ENCODE results near the gene APBA1. TPM values are rescaled to one million over a fixed set of nuclear protein-coding genes. Genes with fewer than 3 reads are reported as not detected.

Gene APBA1
- total and polyA plus RNA-seq, 4 donors = 0.95 to 8.1 (median 2.8) TPM

DNA sequence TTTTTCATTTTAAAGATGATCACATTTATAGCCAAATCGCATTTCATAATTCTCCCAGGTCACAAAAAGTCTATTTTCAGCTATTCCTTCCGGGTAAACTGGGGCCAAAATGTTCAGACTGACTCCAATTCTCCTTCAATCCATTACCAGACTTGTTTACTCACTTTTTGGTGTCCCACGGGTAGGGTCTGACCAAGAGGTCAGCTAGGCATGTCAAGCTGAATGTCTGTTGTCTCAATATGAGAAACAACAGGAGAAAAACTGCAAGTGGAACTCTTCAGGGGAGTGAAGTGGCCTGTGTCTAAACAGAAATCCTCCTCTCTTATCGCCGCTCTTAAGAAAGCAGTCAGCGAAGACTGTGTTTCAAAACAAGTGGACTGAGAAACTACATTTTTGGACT is 171.3 kb downstream of the APBA1 start:
- Histone ChIP-seq H3K27me3 (ENCODE audit: control insufficient read depth in 3 of 3, insufficient read depth in 3 of 3, low read length in 2 of 3) (no peaks in the 10 kb centered on the region), H3K27ac (ENCODE audit: low read depth in 1 of 2, low read length in 1 of 2) (no peak overlapping the region), H3K4me3 (no peak overlapping the region), H3K9me3 (ENCODE audit: control insufficient read depth in 4 of 4, insufficient read depth in 3 of 4, low read length in 3 of 4) (no peaks in the 10 kb centered on the region), H3K36me3 (ENCODE audit: control insufficient read depth in 4 of 4, insufficient read depth in 4 of 4, low read length in 4 of 4) (no peaks in the 10 kb centered on the region), H3K9ac (ENCODE audit: insufficient read depth in 1 of 2, low read length in 2 of 2) (no peak overlapping the region), H3K4me1 (ENCODE audit: control insufficient read depth in 5 of 5, insufficient read depth in 5 of 5, low read length in 5 of 5) (peaks cover 0 to 3% (median 0%) of the 10 kb centered on the region in 5 donors)
- no peak for ATAC-seq (ENCODE audit: insufficient read depth, low FRiP score)
- no peak for DNase-seq
- TF ChIP-seq, protein P1, sequence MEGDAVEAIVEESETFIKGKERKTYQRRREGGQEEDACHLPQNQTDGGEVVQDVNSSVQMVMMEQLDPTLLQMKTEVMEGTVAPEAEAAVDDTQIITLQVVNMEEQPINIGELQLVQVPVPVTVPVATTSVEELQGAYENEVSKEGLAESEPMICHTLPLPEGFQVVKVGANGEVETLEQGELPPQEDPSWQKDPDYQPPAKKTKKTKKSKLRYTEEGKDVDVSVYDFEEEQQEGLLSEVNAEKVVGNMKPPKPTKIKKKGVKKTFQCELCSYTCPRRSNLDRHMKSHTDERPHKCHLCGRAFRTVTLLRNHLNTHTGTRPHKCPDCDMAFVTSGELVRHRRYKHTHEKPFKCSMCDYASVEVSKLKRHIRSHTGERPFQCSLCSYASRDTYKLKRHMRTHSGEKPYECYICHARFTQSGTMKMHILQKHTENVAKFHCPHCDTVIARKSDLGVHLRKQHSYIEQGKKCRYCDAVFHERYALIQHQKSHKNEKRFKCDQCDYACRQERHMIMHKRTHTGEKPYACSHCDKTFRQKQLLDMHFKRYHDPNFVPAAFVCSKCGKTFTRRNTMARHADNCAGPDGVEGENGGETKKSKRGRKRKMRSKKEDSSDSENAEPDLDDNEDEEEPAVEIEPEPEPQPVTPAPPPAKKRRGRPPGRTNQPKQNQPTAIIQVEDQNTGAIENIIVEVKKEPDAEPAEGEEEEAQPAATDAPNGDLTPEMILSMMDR (IDR thresholded peaks at IDR 0.05; ENCODE audit: control extremely low read depth, extremely low read depth) = no peak
- WGBS, 2 donors = 64 to 88% methylated on average over 6 of the region's 6 CpGs

DNA sequence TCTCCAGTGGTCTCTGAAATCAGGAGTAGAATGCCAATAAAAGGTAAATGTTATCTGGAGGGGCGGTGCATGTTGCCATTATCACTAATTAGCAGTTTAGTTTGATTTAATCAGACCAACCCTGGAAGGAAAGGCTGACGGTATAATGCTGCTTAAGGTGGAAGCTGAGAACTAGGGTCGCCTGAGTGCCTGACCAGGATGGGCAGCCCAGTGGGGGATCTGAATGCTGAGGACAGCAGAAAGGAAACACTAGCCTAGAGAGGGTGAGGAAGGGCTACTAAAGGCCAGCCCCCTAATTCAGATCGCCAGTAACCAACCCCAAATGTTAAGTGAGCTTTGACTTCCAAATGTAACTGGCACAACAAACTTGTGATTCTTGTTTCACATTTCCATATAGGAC is 172.2 kb downstream of the APBA1 start:
- WGBS, 2 donors = 76 to 83% methylated on average over 4 of the region's 4 CpGs
- Histone ChIP-seq H3K4me3 (no peak overlapping the region), H3K36me3 (ENCODE audit: control insufficient read depth in 4 of 4, insufficient read depth in 4 of 4, low read length in 4 of 4) (no peaks in the 10 kb centered on the region), H3K27me3 (ENCODE audit: control insufficient read depth in 3 of 3, insufficient read depth in 3 of 3, low read length in 2 of 3) (no peaks in the 10 kb centered on the region), H3K9ac (ENCODE audit: insufficient read depth in 1 of 2, low read length in 2 of 2) (no peak overlapping the region), H3K9me3 (ENCODE audit: control insufficient read depth in 4 of 4, insufficient read depth in 3 of 4, low read length in 3 of 4) (no peaks in the 10 kb centered on the region), H3K4me1 (ENCODE audit: control insufficient read depth in 5 of 5, insufficient read depth in 5 of 5, low read length in 5 of 5) (peaks cover 0 to 3% (median 0%) of the 10 kb centered on the region in 5 donors), H3K27ac (ENCODE audit: low read depth in 1 of 2, low read length in 1 of 2) (no peak overlapping the region)
- DNase-seq (no peak), ATAC-seq (ENCODE audit: insufficient read depth, low FRiP score) (no peak)
- TF ChIP-seq, protein P1 (IDR thresholded peaks at IDR 0.05; ENCODE audit: control extremely low read depth, extremely low read depth) = no peak

DNA sequence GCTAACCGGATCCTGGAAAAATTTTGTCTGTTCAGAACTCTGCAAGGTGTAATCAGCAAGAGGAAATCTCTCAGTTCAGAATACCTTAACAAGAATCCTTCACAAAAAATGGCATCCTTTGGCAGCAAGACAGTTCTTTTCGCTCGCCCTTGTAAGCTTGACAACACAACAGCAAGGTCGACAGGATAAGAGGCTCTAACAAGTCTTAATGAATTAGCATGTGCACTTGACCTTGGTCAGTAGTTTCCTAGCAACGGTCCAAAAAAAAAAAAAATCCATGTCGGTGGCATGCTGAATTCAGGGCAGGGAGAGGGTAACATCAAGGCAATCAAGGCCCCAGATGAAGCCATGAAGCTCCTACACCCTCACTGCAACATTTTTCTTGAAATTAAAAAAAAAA is 172.8 kb downstream of the APBA1 start:
- Histone ChIP-seq H3K9me3 (ENCODE audit: control insufficient read depth in 4 of 4, insufficient read depth in 3 of 4, low read length in 3 of 4) (no peaks in the 10 kb centered on the region), H3K36me3 (ENCODE audit: control insufficient read depth in 4 of 4, insufficient read depth in 4 of 4, low read length in 4 of 4) (no peaks in the 10 kb centered on the region), H3K27me3 (ENCODE audit: control insufficient read depth in 3 of 3, insufficient read depth in 3 of 3, low read length in 2 of 3) (no peaks in the 10 kb centered on the region), H3K4me1 (ENCODE audit: control insufficient read depth in 5 of 5, insufficient read depth in 5 of 5, low read length in 5 of 5) (peaks cover 0 to 3% (median 0%) of the 10 kb centered on the region in 5 donors), H3K27ac (ENCODE audit: low read depth in 1 of 2, low read length in 1 of 2) (no peak overlapping the region), H3K9ac (ENCODE audit: insufficient read depth in 1 of 2, low read length in 2 of 2) (no peak overlapping the region), H3K4me3 (no peak overlapping the region)
- TF ChIP-seq, protein P1 (IDR thresholded peaks at IDR 0.05; ENCODE audit: control extremely low read depth, extremely low read depth) = no peak
- no peak for ATAC-seq (ENCODE audit: insufficient read depth, low FRiP score)
- no peak for DNase-seq
- 52 to 76% methylated on average over 6 of the region's 6 CpGs for WGBS, 2 donors

DNA sequence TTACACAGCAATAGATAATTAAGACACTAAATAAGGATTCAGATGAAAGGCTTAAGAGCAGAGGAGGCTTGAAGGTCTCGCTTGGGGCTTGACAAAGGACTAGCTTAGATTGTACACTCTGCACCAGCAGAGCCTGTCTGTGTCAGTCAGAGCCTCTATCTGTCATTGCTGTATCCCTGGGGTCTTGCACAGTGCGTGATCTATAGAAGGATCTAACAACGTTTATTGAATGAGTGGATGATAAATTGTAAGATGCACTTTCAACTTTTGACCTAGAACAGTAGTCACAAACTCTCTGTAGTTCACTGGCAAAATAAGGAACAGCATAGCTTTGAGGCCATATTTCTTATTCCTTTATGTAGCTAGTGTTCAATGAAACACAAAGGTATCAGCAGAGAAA is 173.7 kb downstream of the APBA1 start:
- H3K9ac ChIP-seq (ENCODE audit: insufficient read depth in 1 of 2, low read length in 2 of 2) = no peak overlapping the region
- DNase-seq (no peak), ATAC-seq (ENCODE audit: insufficient read depth, low FRiP score) (no peak)
- no peaks in the 10 kb centered on the region for H3K36me3 ChIP-seq (ENCODE audit: control insufficient read depth in 4 of 4, insufficient read depth in 4 of 4, low read length in 4 of 4)
- H3K27ac ChIP-seq (ENCODE audit: low read depth in 1 of 2, low read length in 1 of 2) = no peak overlapping the region
- TF ChIP-seq, protein P1 (IDR thresholded peaks at IDR 0.05; ENCODE audit: control extremely low read depth, extremely low read depth) = no peak
- peaks cover 0 to 3% (median 0%) of the 10 kb centered on the region in 5 donors for H3K4me1 ChIP-seq (ENCODE audit: control insufficient read depth in 5 of 5, insufficient read depth in 5 of 5, low read length in 5 of 5)
- H3K9me3 ChIP-seq (ENCODE audit: control insufficient read depth in 4 of 4, insufficient read depth in 3 of 4, low read length in 3 of 4) = no peaks in the 10 kb centered on the region
- WGBS, 2 donors = 87 to 91% methylated on average over 3 of the region's 3 CpGs
- H3K4me3 ChIP-seq = no peak overlapping the region
- no peaks in the 10 kb centered on the region for H3K27me3 ChIP-seq (ENCODE audit: control insufficient read depth in 3 of 3, insufficient read depth in 3 of 3, low read length in 2 of 3)
